NCI-H460 (cell line): Measurements from ENCODE around the gene AKT1S1. TPM values are rescaled to one million over a fixed set of nuclear protein-coding genes. Genes with fewer than 3 reads are reported as not detected.
A peak's percentile ranks its signal among the peaks of the same experiment; 100 is the strongest.

Source experiments
- DNase-seq: peaks from one replicate; pipeline ENCODE4 v3.0.0-alpha.2; 2016; ENCODE audit warnings: low read depth; ENCODE audit errors: extremely low read depth
- total RNA-seq: library from RNA; depleted of rRNA; stranded (reverse); fragments of >200 nt; shearing (Covaris generic); gene quantifications from 2 replicates; pipeline ENCODE4 v1.2.3, GENCODE V29; 2014

The AKT1S1 gene
- total RNA-seq, 1 experiment from 2014 or later = 17.0 TPM

GRCh38 chr19:49871349-49871985 is 5.7 kb downstream of the AKT1S1 start:
- DNase-seq = no peak

GRCh38 chr19:49870309-49870901 is 6.8 kb downstream of the AKT1S1 start:
- DNase-seq = no peak

GRCh38 chr19:49869484-49870308 is 7.5 kb downstream of the AKT1S1 start:
- DNase-seq = peak; percentile 99

GRCh38 chr19:49869009-49869483 is 8.1 kb downstream of the AKT1S1 start:
- no peak for DNase-seq

GRCh38 chr19:49866933-49867782 is 10.0 kb downstream of the AKT1S1 start, which contains the start of gene PNKP:
Gene PNKP, minus strand, starts transcription at chr19:49867576. Its CDS starts 372 bp downstream, at chr19:49867204.
- DNase-seq = peak; percentile 80

- no peak for DNase-seq
Measured at GRCh38 chr19:49864890-49865289, 12.3 kb downstream of the AKT1S1 start.

- DNase-seq = no peak
Measured at GRCh38 chr19:49863935-49864320, 13.2 kb downstream of the AKT1S1 start.

- DNase-seq = no peak
Measured at GRCh38 chr19:49863254-49863934, 13.8 kb downstream of the AKT1S1 start.

GRCh38 chr19:49862391-49863253 is 14.5 kb downstream of the AKT1S1 start:
- no peak for DNase-seq

GRCh38 chr19:49861541-49862378 is 15.4 kb downstream of the AKT1S1 start:
- no peak for DNase-seq

- no peak for DNase-seq
Measured at GRCh38 chr19:49861107-49861506, 16.0 kb downstream of the AKT1S1 start.

- DNase-seq = no peak
Measured at GRCh38 chr19:49860336-49861102, 16.6 kb downstream of the AKT1S1 start.

GRCh38 chr19:49859682-49860335 is 17.3 kb downstream of the AKT1S1 start:
- DNase-seq = no peak

GRCh38 chr19:49858088-49858985 is 18.8 kb downstream of the AKT1S1 start:
- DNase-seq = no peak

GRCh38 chr19:49857838-49858087 is 19.4 kb downstream of the AKT1S1 start:
- no peak for DNase-seq
